Naive thymus-derived CD4-positive, alpha-beta T cell (primary cell): ENCODE measurements around the gene FRAS1. TPM values are rescaled to one million over a fixed set of nuclear protein-coding genes. Genes with fewer than 3 reads are reported as not detected.

ENCODE experiments used
- ATAC-seq: fragments of 150-1000 bp; cut with Tn5 transposase; 2 replicates; pipeline ENCODE4 v1.10.0; 2021; ENCODE audit warnings: mild to moderate bottlenecking, moderate library complexity
- CTCF ChIA-PET: fragments of 350-600 bp; sonication (Branson Sonifier 250); formaldehyde crosslinking; loops from one replicate; lab custom pipeline; 2021; ENCODE audit warnings: antibody characterized with exemption; lab: Charles Lee
- POLR2A ChIA-PET: fragments of 350-600 bp; sonication (Branson Sonifier 250); formaldehyde crosslinking; loops from one replicate; lab custom pipeline; 2021; ENCODE audit warnings: antibody characterized with exemption, inconsistent platforms; lab: Charles Lee
- DNase-seq, 9 donors: peaks; one replicate each; pipeline versions ENCODE4 v3.0.0 to v3.0.0-alpha.2; 2020 to 2022; ENCODE audit warnings: mixed read lengths in 1 of 9
- H3K27ac ChIP-seq: one replicate; pipeline ENCODE4 v1.7.0; 2013; ENCODE audit warnings: mild to moderate bottlenecking, low read depth, low read length, moderate library complexity
- H3K27me3 ChIP-seq, 2 donors: one replicate each; pipeline ENCODE4 v1.7.0; 2013; ENCODE audit warnings: low read length in 2 of 2, mild to moderate bottlenecking in 2 of 2, moderate library complexity in 2 of 2; ENCODE audit not compliant: control insufficient read depth in 2 of 2, insufficient read depth in 2 of 2
- H3K36me3 ChIP-seq, 3 experiments: 1 replicate in 2 of 3; 2 replicates in 1 of 3; pipeline ENCODE4 v1.7.0; 2013; ENCODE audit warnings: low read length in 3 of 3, mild to moderate bottlenecking in 3 of 3, moderate library complexity in 1 of 3; ENCODE audit not compliant: insufficient read depth in 3 of 3, control insufficient read depth in 2 of 3
- H3K4me1 ChIP-seq, 2 donors: one replicate each; pipeline ENCODE4 v1.7.0; 2013; ENCODE audit warnings: low read length in 2 of 2, mild to moderate bottlenecking in 2 of 2, moderate library complexity in 1 of 2; ENCODE audit not compliant: control insufficient read depth in 2 of 2, insufficient read depth in 2 of 2
- H3K4me3 ChIP-seq: 2 replicates; pipeline ENCODE4 v1.7.0; 2013; ENCODE audit warnings: mild to moderate bottlenecking, low read length
- H3K9me3 ChIP-seq, 3 experiments: 1 replicate in 2 of 3; 2 replicates in 1 of 3; pipeline ENCODE4 v1.7.0; 2013; ENCODE audit warnings: low read length in 3 of 3; ENCODE audit not compliant: control insufficient read depth in 2 of 3
- H3K27ac Mint-ChIP-seq, 9 donors: one replicate each; pipeline ENCODE4 v1.8.0; 2020 to 2022; ENCODE audit warnings: mixed read lengths in 9 of 9, mild to moderate bottlenecking in 8 of 9, moderate library complexity in 5 of 9, inconsistent platforms in 2 of 9
- H3K27me3 Mint-ChIP-seq, 5 donors: one replicate each; pipeline ENCODE4 v1.8.0; 2021 to 2022; ENCODE audit warnings: mixed read lengths in 5 of 5, mild to moderate bottlenecking in 1 of 5
- H3K36me3 Mint-ChIP-seq, 5 donors: one replicate each; pipeline ENCODE4 v1.8.0; 2020 to 2022; ENCODE audit warnings: mixed read lengths in 5 of 5, mild to moderate bottlenecking in 3 of 5, inconsistent platforms in 1 of 5
- H3K4me1 Mint-ChIP-seq, 7 donors: one replicate each; pipeline ENCODE4 v1.8.0; 2020 to 2022; ENCODE audit warnings: mixed read lengths in 7 of 7, mild to moderate bottlenecking in 3 of 7, inconsistent platforms in 1 of 7
- H3K4me3 Mint-ChIP-seq, 10 donors: one replicate each; pipeline ENCODE4 v1.8.0; 2020 to 2022; ENCODE audit warnings: mild to moderate bottlenecking in 10 of 10, mixed read lengths in 10 of 10, moderate library complexity in 6 of 10, inconsistent platforms in 2 of 10
- H3K9me3 Mint-ChIP-seq, 11 donors: one replicate each; pipeline ENCODE4 v1.8.0; 2020 to 2022; ENCODE audit warnings: mixed read lengths in 11 of 11, mild to moderate bottlenecking in 4 of 11, inconsistent platforms in 1 of 11, moderate library complexity in 1 of 11
- intact Hi-C, 2 donors: fragments of 100-400 bp; cut with micrococcal nuclease; formaldehyde crosslinking; loops; one replicate each; pipeline ENCODE4 v1.15.1; 2023
- polyA plus RNA-seq, 2 donors: library from polyadenylated mRNA; unstranded; fragments of 300-500 nt; fragmentation: Illumina TruSeq; gene quantifications; one replicate each; pipeline ENCODE4 v1.2.3, GENCODE V29; 2021
- total RNA-seq, 6 experiments: library from RNA in 5 of 6; stranded (reverse) in 5 of 6; gene quantifications; 1 replicate in 5 of 6; 2 replicates in 1 of 6; pipeline ENCODE4 v1.2.3 and lab custom pipeline; 2021 to 2026

FRAS1 gene
- total and polyA plus RNA-seq, 7 experiments from 2014 or later = 0.02 TPM; not detected in 6

DNA sequence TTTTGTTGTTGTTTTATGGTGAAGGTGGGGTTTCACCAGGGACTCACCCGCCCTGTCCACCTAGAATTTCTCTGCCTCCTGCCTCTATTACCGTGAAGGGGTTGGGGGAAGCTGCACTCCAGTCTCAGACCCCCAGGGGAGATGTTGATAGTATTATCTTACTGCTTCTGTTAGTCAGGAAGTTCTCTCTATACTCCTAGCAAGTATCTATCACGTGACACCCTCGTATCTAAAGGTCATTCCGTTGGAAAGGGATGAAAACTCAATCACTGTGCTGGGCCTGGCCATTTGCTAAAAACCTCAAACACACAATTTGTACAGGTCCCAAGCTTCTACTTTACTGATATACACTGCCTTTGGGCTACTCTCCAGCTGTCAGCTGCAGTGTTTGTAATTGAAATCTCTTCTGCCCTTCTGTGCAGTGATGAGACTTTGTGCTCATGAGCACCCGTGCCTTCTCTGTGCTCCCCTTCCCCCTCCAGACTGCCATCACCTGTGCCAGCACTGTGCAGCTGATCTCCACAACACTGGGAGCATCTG, 306.0 kb downstream of the FRAS1 start:
- peak overlapping the region in 1 of 9 donors; percentile 68 for H3K27ac Mint-ChIP-seq
- no peaks in the 10 kb centered on the region for H3K4me1 Mint-ChIP-seq
- CTCF ChIA-PET = no interaction called here

GRCh38 chr4:78369679-78370078, 312.6 kb downstream of the FRAS1 start:
- no peak overlapping the region for H3K27ac Mint-ChIP-seq
- intact Hi-C loops = no loop called here
- H3K4me3 ChIP-seq = no peak overlapping the region

More for the DNA sequence above, 306.0 kb downstream of the FRAS1 start:
- POLR2A ChIA-PET = no interaction called here
- Mint-ChIP-seq H3K4me3 (peak overlapping the region in 1 of 10 donors; percentile 65), H3K27me3 (peaks cover 16 to 31% (median 22%) of the 10 kb centered on the region in 5 donors), H3K36me3 (peaks cover 0 to 5% (median 0%) of the 10 kb centered on the region in 5 donors), H3K9me3 (peaks cover 0 to 5% (median 0%) of the 10 kb centered on the region in 11 donors)
- no peak overlapping the region for H3K27ac ChIP-seq
- H3K27me3 ChIP-seq = no peaks in the 10 kb centered on the region
- no peak overlapping the region for H3K4me3 ChIP-seq
- no peaks in the 10 kb centered on the region for H3K4me1 ChIP-seq
- intact Hi-C loops = no loop called here
- H3K9me3 ChIP-seq = no peaks in the 10 kb centered on the region
- ATAC-seq = no peak
- H3K36me3 ChIP-seq = no peaks in the 10 kb centered on the region
- DNase-seq = no peak

DNA sequence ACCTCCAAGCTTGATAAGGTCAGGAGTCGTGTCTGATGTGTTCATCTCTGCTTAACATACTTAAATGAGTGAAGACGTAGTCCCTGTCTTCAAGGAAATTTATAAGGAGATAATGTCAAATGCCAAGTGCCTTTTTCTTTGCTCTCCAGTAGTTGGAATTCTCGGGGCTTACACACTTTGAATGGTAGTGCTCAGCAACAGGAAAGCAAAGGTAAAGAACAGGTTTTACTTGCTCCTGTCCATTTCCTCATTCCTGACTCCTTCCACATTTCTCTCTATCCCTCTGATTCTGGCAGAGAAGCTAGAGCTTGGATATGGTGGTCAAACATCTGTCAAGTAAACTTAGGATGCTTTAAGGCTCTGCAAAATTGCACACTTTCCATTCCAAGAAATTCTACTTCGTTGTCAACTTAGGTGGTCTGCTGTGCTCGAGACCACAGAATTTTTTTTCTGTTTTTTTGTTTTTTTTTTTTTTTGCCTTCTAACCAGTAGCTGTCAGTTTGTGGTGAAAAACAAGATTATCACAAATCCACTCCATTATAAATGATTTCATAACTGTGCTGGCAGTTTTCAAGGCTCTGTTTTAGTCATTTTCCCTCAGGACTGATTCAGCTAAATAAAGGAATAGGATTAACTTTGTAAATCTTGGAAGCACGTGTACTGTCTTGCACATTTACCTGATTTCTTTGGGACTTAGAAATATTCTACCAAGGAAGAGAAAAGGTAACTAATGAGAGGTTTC, 313.7 kb downstream of the FRAS1 start:
- Mint-ChIP-seq H3K27ac (no peak overlapping the region), H3K36me3 (no peaks in the 10 kb centered on the region), H3K9me3 (peaks cover 0 to 1% (median 0%) of the 10 kb centered on the region in 11 donors), H3K27me3 (peaks cover 0 to 23% (median 7%) of the 10 kb centered on the region in 5 donors), H3K4me3 (no peak overlapping the region), H3K4me1 (no peaks in the 10 kb centered on the region)
- Histone ChIP-seq H3K9me3 (no peaks in the 10 kb centered on the region), H3K27ac (no peak overlapping the region), H3K36me3 (no peaks in the 10 kb centered on the region), H3K27me3 (no peaks in the 10 kb centered on the region), H3K4me1 (no peaks in the 10 kb centered on the region), H3K4me3 (no peak overlapping the region)
- POLR2A ChIA-PET = no interaction called here
- ATAC-seq = no peak
- intact Hi-C loops = no loop called here
- DNase-seq = no peak
- CTCF ChIA-PET = interaction anchor here (0.6 kb wide), 1 partner anchor 16 kb away, joined by 3 read pairs; no protein-coding TSS in a partner anchor

More at GRCh38 chr4:78369679-78370078, 312.6 kb downstream of the FRAS1 start:
- DNase-seq = no peak
- Histone ChIP-seq H3K27me3 (no peaks in the 10 kb centered on the region), H3K27ac (no peak overlapping the region), H3K36me3 (no peaks in the 10 kb centered on the region), H3K9me3 (no peaks in the 10 kb centered on the region), H3K4me1 (no peaks in the 10 kb centered on the region)
- Mint-ChIP-seq H3K27me3 (peaks cover 0 to 24% (median 0%) of the 10 kb centered on the region in 5 donors), H3K36me3 (no peaks in the 10 kb centered on the region), H3K9me3 (peaks cover 0 to 1% (median 0%) of the 10 kb centered on the region in 11 donors), H3K4me3 (no peak overlapping the region), H3K4me1 (no peaks in the 10 kb centered on the region)
- no peak for ATAC-seq
- ChIA-PET CTCF (no interaction called here), POLR2A (no interaction called here)

DNA sequence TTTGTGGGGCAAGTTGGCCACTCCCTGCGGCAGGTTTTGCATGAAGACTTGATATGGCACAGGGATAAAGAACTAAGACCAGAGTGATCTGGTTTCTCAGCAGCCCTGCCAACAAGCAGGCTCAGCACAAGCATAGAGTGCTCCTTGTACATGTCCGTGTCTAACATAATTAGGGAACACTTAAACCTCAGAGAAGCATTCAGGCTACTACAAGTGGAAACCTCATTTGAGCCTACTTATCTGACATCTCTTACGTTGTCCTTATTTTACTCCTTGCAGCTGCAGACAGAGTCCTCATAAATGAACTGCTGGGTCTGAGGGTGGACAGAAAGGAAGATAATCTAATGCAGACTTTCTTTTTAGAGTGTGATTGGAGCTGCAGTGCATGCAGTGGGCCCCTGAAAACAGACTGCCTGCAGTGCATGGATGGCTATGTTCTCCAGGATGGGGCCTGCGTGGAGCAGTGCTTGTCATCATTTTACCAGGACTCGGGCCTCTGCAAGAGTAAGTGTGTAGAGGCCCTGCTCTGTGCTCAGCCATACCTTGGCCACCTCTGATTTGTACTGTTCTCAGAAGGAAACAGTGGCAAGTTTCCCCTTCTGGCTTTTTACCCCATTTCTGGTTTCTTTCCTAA, 315.3 kb downstream of the FRAS1 start:
- ChIA-PET POLR2A (no interaction called here), CTCF (no interaction called here)
- H3K27me3 ChIP-seq = no peaks in the 10 kb centered on the region
- no peaks in the 10 kb centered on the region for H3K36me3 ChIP-seq
- H3K9me3 ChIP-seq = no peaks in the 10 kb centered on the region
- no peak overlapping the region for H3K27ac ChIP-seq
- no peaks in the 10 kb centered on the region for H3K4me1 ChIP-seq
- peaks cover 0 to 17% (median 7%) of the 10 kb centered on the region in 5 donors for H3K27me3 Mint-ChIP-seq
- no peak overlapping the region for H3K27ac Mint-ChIP-seq
- H3K36me3 Mint-ChIP-seq = no peaks in the 10 kb centered on the region
- no peaks in the 10 kb centered on the region for H3K9me3 Mint-ChIP-seq
- no peak for DNase-seq
- intact Hi-C loops = no loop called here
- no peak overlapping the region for H3K4me3 Mint-ChIP-seq
- H3K4me3 ChIP-seq = no peak overlapping the region
- no peaks in the 10 kb centered on the region for H3K4me1 Mint-ChIP-seq
- ATAC-seq = no peak

DNA sequence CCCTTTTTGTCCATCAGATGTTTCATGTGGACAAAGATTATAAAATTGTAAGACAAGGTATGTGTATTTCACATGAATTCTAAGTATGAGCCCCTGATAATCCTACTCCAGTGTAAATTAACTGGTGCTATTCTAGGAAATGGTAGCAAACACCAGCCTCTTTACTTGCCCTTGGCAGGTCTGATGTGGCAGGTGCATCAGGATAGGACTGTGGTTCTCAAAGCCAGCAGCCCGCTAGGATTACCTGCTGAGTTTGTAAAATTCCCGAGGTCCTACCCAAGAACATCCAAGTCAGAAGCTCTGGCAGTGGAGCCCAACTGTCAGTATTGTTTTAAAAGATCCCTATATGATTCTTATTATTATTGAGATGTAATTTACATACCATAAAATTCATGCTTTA, 320.4 kb downstream of the FRAS1 start:
- DNase-seq (no peak), ATAC-seq (no peak)
- no peaks in the 10 kb centered on the region for H3K4me1 ChIP-seq
- peaks cover 0 to 15% (median 4%) of the 10 kb centered on the region in 5 donors for H3K27me3 Mint-ChIP-seq
- H3K36me3 Mint-ChIP-seq = no peaks in the 10 kb centered on the region
- ChIA-PET CTCF (no interaction called here), POLR2A (no interaction called here)
- H3K36me3 ChIP-seq = no peaks in the 10 kb centered on the region
- H3K27ac ChIP-seq = no peak overlapping the region
- H3K4me3 Mint-ChIP-seq = no peak overlapping the region
- intact Hi-C loops = no loop called here
- no peaks in the 10 kb centered on the region for H3K9me3 ChIP-seq
- no peak overlapping the region for H3K27ac Mint-ChIP-seq
- peaks cover 0 to 1% (median 0%) of the 10 kb centered on the region in 7 donors for H3K4me1 Mint-ChIP-seq
- H3K27me3 ChIP-seq = no peaks in the 10 kb centered on the region
- no peak overlapping the region for H3K4me3 ChIP-seq
- no peaks in the 10 kb centered on the region for H3K9me3 Mint-ChIP-seq

DNA sequence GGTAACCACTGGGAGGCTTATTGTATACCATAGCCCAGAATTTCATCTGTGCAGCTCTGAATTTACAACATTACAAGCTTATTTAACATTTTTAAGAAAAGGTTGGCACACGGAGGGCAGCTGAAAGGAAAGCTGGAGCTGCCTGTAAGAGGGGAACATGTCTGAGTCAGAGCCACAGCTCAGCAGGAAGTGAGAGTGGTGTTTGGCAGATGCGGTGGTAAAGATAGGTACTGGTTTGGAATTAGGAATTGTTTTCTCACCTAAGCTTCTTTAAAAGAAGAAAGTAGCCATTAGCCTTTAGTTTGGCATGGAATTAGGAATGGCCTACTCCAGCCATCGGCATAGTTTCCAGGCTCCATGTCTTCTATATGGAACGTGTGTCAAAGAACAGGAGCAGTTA, 321.9 kb downstream of the FRAS1 start:
- CTCF ChIA-PET = no interaction called here
- Mint-ChIP-seq H3K27me3 (peaks cover 0 to 15% (median 6%) of the 10 kb centered on the region in 5 donors), H3K4me1 (peaks cover 0 to 1% (median 0%) of the 10 kb centered on the region in 7 donors), H3K36me3 (no peaks in the 10 kb centered on the region), H3K27ac (no peak overlapping the region), H3K9me3 (peaks cover 0 to 2% (median 0%) of the 10 kb centered on the region in 11 donors), H3K4me3 (no peak overlapping the region)
- H3K9me3 ChIP-seq = no peaks in the 10 kb centered on the region
- no peak overlapping the region for H3K27ac ChIP-seq
- POLR2A ChIA-PET = no interaction called here
- intact Hi-C loops = no loop called here
- no peaks in the 10 kb centered on the region for H3K4me1 ChIP-seq
- ATAC-seq = no peak
- H3K36me3 ChIP-seq = no peaks in the 10 kb centered on the region
- H3K4me3 ChIP-seq = no peak overlapping the region
- H3K27me3 ChIP-seq = no peaks in the 10 kb centered on the region
- DNase-seq = no peak
